ENCODE results near the gene MBD3L2.
"Not testable (repeated sequence)": the region's sequence is repeated elsewhere in the genome, so short reads cannot be mapped to it uniquely, and the experiment has no call there.

Gene MBD3L2

GRCh38 chr19:7049021-7049420 lies at the start of gene MBD3L2:
TSS of gene MBD3L2 (plus strand) at chr19:7049321. CDS start at chr19:7049374, 53 bp downstream.
- DNase-seq = not testable (repeated sequence)

- DNase-seq = no peak
These were observed 49.2 kb upstream of the MBD3L2 start for GRCh38 chr19:6999933-7000332.

GRCh38 chr19:7000333-7000732 lies 48.8 kb upstream of the MBD3L2 start:
- no peak for DNase-seq

GRCh38 chr19:7000816-7001215 lies 48.3 kb upstream of the MBD3L2 start:
- no peak for DNase-seq

GRCh38 chr19:7004313-7004931 lies 44.7 kb upstream of the MBD3L2 start:
- DNase-seq = no peak

- DNase-seq = no peak
These were observed 42.9 kb upstream of the MBD3L2 start for GRCh38 chr19:7006135-7006704.

- DNase-seq = no peak
These were observed 41.3 kb upstream of the MBD3L2 start for GRCh38 chr19:7007859-7008258.

- no peak for DNase-seq
These were observed 38.2 kb upstream of the MBD3L2 start for GRCh38 chr19:7010722-7011593.

- no peak for DNase-seq
These were observed 35.4 kb upstream of the MBD3L2 start for GRCh38 chr19:7013678-7014077.

- DNase-seq = no peak
These were observed 30.3 kb upstream of the MBD3L2 start for GRCh38 chr19:7018828-7019227.

- not testable (repeated sequence) for DNase-seq
These were observed 27.8 kb upstream of the MBD3L2 start, which contains the start of gene MBD3L2B for GRCh38 chr19:7021331-7021730. TSS of gene MBD3L2B (minus strand) at chr19:7021431. CDS start at chr19:7021397, 34 bp downstream.

GRCh38 chr19:7028790-7029189 lies 20.3 kb upstream of the MBD3L2 start:
- DNase-seq = not testable (repeated sequence)

GRCh38 chr19:7030278-7030677 lies 18.8 kb upstream of the MBD3L2 start, which contains the start of gene MBD3L5:
TSS of gene MBD3L5 (plus strand) at chr19:7030578. CDS start at chr19:7030612, 34 bp downstream.
- DNase-seq = not testable (repeated sequence)

- DNase-seq = not testable (repeated sequence)
These were observed 9.0 kb upstream of the MBD3L2 start, which contains the start of gene MBD3L4 for GRCh38 chr19:7040079-7040478. TSS of gene MBD3L4 (minus strand) at chr19:7040179. CDS start at chr19:7040144, 35 bp downstream.

- not testable (repeated sequence) for DNase-seq
These were observed 7.6 kb upstream of the MBD3L2 start for GRCh38 chr19:7041563-7041962.

GRCh38 chr19:7051421-7051820 lies 2.3 kb downstream of the MBD3L2 start:
- DNase-seq = not testable (repeated sequence)

GRCh38 chr19:7052896-7053295 lies 3.8 kb downstream of the MBD3L2 start:
- DNase-seq = not testable (repeated sequence)

GRCh38 chr19:7054635-7055368 lies 5.7 kb downstream of the MBD3L2 start:
- not testable (repeated sequence) for DNase-seq

GRCh38 chr19:7055679-7056078 lies 6.6 kb downstream of the MBD3L2 start:
- DNase-seq = not testable (repeated sequence)

- DNase-seq = not testable (repeated sequence)
These were observed 7.2 kb downstream of the MBD3L2 start for GRCh38 chr19:7056371-7056770.

GRCh38 chr19:7058576-7058975 lies 9.5 kb downstream of the MBD3L2 start, which contains the start of gene MBD3L3:
TSS of gene MBD3L3 (minus strand) at chr19:7058676. CDS start at chr19:7058605, 71 bp downstream.
- not testable (repeated sequence) for DNase-seq

- not testable (repeated sequence) for DNase-seq
These were observed 10.9 kb downstream of the MBD3L2 start for GRCh38 chr19:7059977-7060376.
